Measurements from ENCODE around the gene HOATZ.

The HOATZ gene

DNA sequence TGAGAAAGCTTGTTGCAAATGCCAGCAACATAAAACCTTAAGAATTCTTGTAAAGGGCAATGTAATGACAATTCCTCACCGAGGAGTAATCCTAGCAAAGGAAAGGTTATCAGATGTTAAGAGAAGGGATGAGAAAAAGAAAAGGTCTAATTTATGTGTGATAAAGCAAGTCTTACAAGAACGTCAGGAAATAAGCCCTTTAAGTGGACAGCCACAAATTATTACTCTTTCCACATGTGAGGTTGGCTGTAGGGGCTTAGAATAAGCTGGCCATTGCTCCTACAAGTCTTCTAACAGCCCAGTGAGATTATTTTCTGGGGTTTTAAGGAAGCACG, 35.3 kb downstream of the HOATZ start:
- TF ChIP-seq, protein P1, sequence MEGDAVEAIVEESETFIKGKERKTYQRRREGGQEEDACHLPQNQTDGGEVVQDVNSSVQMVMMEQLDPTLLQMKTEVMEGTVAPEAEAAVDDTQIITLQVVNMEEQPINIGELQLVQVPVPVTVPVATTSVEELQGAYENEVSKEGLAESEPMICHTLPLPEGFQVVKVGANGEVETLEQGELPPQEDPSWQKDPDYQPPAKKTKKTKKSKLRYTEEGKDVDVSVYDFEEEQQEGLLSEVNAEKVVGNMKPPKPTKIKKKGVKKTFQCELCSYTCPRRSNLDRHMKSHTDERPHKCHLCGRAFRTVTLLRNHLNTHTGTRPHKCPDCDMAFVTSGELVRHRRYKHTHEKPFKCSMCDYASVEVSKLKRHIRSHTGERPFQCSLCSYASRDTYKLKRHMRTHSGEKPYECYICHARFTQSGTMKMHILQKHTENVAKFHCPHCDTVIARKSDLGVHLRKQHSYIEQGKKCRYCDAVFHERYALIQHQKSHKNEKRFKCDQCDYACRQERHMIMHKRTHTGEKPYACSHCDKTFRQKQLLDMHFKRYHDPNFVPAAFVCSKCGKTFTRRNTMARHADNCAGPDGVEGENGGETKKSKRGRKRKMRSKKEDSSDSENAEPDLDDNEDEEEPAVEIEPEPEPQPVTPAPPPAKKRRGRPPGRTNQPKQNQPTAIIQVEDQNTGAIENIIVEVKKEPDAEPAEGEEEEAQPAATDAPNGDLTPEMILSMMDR (IDR thresholded peaks at IDR 0.05): no peak
- Histone ChIP-seq H3K27ac (no peak overlapping the region), H3K9me3 (no peaks in the 10 kb centered on the region), H3K27me3 (no peaks in the 10 kb centered on the region), H3K4me3 (ENCODE audit: low read depth in 1 of 2, low read length in 1 of 2) (no peak overlapping the region), H3K4me1 (ENCODE audit: control insufficient read depth in 1 of 2, insufficient read depth in 1 of 2, low read depth in 1 of 2, low read length in 1 of 2) (no peaks in the 10 kb centered on the region), H3K36me3 (no peaks in the 10 kb centered on the region)

GRCh38 chr11:111550258-111550657, 35.7 kb downstream of the HOATZ start:
- Histone ChIP-seq H3K4me1 (ENCODE audit: control insufficient read depth in 1 of 2, insufficient read depth in 1 of 2, low read depth in 1 of 2, low read length in 1 of 2) (no peaks in the 10 kb centered on the region), H3K4me3 (ENCODE audit: low read depth in 1 of 2, low read length in 1 of 2) (no peak overlapping the region), H3K27ac (no peak overlapping the region), H3K36me3 (no peaks in the 10 kb centered on the region), H3K27me3 (no peaks in the 10 kb centered on the region), H3K9me3 (no peaks in the 10 kb centered on the region)
- TF ChIP-seq, protein P1 (IDR thresholded peaks at IDR 0.05): no peak

GRCh38 chr11:111554532-111554931, 40.0 kb downstream of the HOATZ start:
- TF ChIP-seq, protein P1 (IDR thresholded peaks at IDR 0.05): no peak

GRCh38 chr11:111555255-111555654, 40.7 kb downstream of the HOATZ start:
- no peaks in the 10 kb centered on the region for H3K27me3 ChIP-seq
- TF ChIP-seq, protein P1 (IDR thresholded peaks at IDR 0.05): no peak
- no peak overlapping the region for H3K27ac ChIP-seq
- H3K4me3 ChIP-seq (ENCODE audit: low read depth in 1 of 2, low read length in 1 of 2): no peak overlapping the region
- no peaks in the 10 kb centered on the region for H3K4me1 ChIP-seq (ENCODE audit: control insufficient read depth in 1 of 2, insufficient read depth in 1 of 2, low read depth in 1 of 2, low read length in 1 of 2)
- H3K36me3 ChIP-seq: no peaks in the 10 kb centered on the region
- H3K9me3 ChIP-seq: no peaks in the 10 kb centered on the region

More at GRCh38 chr11:111554532-111554931, 40.0 kb downstream of the HOATZ start:
- H3K36me3 ChIP-seq: no peaks in the 10 kb centered on the region
- H3K4me1 ChIP-seq (ENCODE audit: control insufficient read depth in 1 of 2, insufficient read depth in 1 of 2, low read depth in 1 of 2, low read length in 1 of 2): no peaks in the 10 kb centered on the region
- H3K27ac ChIP-seq: no peak overlapping the region
- H3K4me3 ChIP-seq (ENCODE audit: low read depth in 1 of 2, low read length in 1 of 2): no peak overlapping the region
- no peaks in the 10 kb centered on the region for H3K27me3 ChIP-seq
- H3K9me3 ChIP-seq: no peaks in the 10 kb centered on the region

DNA sequence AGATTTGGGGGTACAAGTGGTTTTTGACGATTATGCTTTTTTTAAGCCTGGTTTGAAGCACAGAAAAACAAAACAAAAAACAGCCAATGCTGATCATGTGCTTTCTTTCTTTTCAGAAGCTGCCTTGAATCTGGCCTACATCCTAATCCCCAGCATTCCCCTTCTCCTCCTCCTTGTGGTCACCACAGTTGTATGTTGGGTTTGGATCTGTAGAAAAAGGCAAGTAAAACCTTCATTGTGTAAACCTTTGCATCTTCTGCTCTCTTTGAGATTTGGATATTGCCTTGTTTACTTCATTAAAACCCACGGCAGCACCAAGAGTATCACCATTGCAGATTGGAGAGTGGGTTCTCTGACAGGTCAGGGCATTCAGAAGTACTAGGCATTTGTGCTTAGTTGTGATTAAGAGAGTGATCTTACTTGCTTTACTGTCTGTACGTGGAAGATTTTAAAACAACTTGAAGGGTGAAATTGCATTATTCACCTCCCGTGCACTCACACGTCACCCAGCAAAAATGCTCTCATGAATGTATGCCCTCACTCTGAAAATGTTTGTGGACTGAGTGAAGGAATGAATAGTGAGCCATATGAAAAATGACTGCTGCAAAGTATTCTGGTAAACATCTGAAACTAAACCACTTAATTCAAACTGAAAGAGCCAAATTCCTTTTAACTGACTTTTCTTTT, 43.0 kb downstream of the HOATZ start:
- Histone ChIP-seq H3K9me3 (no peaks in the 10 kb centered on the region), H3K4me3 (ENCODE audit: low read depth in 1 of 2, low read length in 1 of 2) (no peak overlapping the region), H3K4me1 (ENCODE audit: control insufficient read depth in 1 of 2, insufficient read depth in 1 of 2, low read depth in 1 of 2, low read length in 1 of 2) (no peaks in the 10 kb centered on the region), H3K27me3 (no peaks in the 10 kb centered on the region), H3K36me3 (no peaks in the 10 kb centered on the region), H3K27ac (no peak overlapping the region)
- TF ChIP-seq, protein P1 (IDR thresholded peaks at IDR 0.05): no peak
